ENCODE measurements around the gene SPINK8.

The SPINK8 gene

GRCh38 chr3:48320996-48321395 is 12.5 kb downstream of the SPINK8 start:
- no peak for DNase-seq (ENCODE audit: low read depth)

GRCh38 chr3:48318713-48319468 is 14.6 kb downstream of the SPINK8 start:
- DNase-seq (ENCODE audit: low read depth), result no peak

- no peak for DNase-seq (ENCODE audit: low read depth)
Measured at GRCh38 chr3:48314542-48314941, 18.9 kb downstream of the SPINK8 start.

GRCh38 chr3:48306860-48307530 is 26.5 kb downstream of the SPINK8 start:
- no peak for DNase-seq (ENCODE audit: low read depth)

- DNase-seq (ENCODE audit: low read depth), result no peak
Measured at GRCh38 chr3:48306290-48306689, 27.2 kb downstream of the SPINK8 start.

- DNase-seq (ENCODE audit: low read depth), result no peak
Measured at GRCh38 chr3:48305396-48305795, 28.1 kb downstream of the SPINK8 start.

- DNase-seq (ENCODE audit: low read depth), result no peak
Measured at GRCh38 chr3:48303021-48303420, 30.4 kb downstream of the SPINK8 start.

GRCh38 chr3:48301800-48302166 is 31.7 kb downstream of the SPINK8 start:
- peak; percentile 16 for DNase-seq (ENCODE audit: low read depth)

- DNase-seq (ENCODE audit: low read depth), result peak; percentile 92
Measured at GRCh38 chr3:48301020-48301799, 32.3 kb downstream of the SPINK8 start, which contains the start of gene NME6. Gene NME6 (minus strand): TSS chr3:48301367.

GRCh38 chr3:48299746-48300712 is 33.4 kb downstream of the SPINK8 start:
- DNase-seq (ENCODE audit: low read depth), result peak; percentile 28

- no peak for DNase-seq (ENCODE audit: low read depth)
Measured at GRCh38 chr3:48297111-48297810, 36.2 kb downstream of the SPINK8 start.

- no peak for DNase-seq (ENCODE audit: low read depth)
Measured at GRCh38 chr3:48296699-48297098, 36.8 kb downstream of the SPINK8 start.

GRCh38 chr3:48294611-48295263 is 38.7 kb downstream of the SPINK8 start:
- DNase-seq (ENCODE audit: low read depth), result no peak

- DNase-seq (ENCODE audit: low read depth), result no peak
Measured at GRCh38 chr3:48289659-48290058, 43.8 kb downstream of the SPINK8 start.

GRCh38 chr3:48287034-48287433 is 46.4 kb downstream of the SPINK8 start:
- no peak for DNase-seq (ENCODE audit: low read depth)

- DNase-seq (ENCODE audit: low read depth), result no peak
Measured at GRCh38 chr3:48286308-48286707, 47.2 kb downstream of the SPINK8 start.

- DNase-seq (ENCODE audit: low read depth), result no peak
Measured at GRCh38 chr3:48285675-48286074, 47.8 kb downstream of the SPINK8 start.

- DNase-seq (ENCODE audit: low read depth), result no peak
Measured at GRCh38 chr3:48285132-48285531, 48.3 kb downstream of the SPINK8 start.

- no peak for DNase-seq (ENCODE audit: low read depth)
Measured at GRCh38 chr3:48280881-48281280, 52.6 kb downstream of the SPINK8 start.

- no peak for DNase-seq (ENCODE audit: low read depth)
Measured at GRCh38 chr3:48278884-48279559, 54.4 kb downstream of the SPINK8 start.
